Measurements from ENCODE around the gene PARD6G.

DNA sequence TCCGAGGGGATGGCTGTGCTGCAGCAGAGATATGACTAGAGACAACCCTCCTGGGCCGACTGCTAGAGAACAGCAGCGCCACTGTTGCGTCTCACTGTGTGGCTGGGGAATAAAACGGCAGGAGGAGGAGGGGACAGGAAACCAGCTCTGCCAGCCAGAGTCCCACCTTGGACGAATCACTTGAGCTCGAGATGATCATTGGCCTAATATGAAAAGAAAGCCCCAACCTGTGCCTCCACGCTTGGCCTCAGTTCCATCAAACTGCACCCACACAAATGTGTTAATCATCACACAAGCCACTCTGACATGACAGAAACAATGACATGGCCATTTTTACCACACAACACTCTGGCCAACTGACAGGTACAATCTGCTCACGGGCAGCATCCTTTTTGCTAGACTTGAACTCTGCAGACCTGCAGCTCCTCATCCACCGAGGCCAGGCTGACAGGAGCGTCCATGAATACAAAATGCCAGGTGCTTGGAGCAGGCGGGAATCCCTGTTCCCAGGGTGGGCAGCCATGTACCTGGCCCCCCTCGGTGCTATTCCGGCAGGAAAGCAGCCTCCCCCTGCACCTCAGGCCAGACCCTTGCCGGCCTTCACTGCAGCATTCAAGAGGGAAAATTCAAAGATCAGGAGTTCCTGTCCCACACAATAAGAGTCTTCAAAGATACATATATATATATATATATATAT, 52.3 kb downstream of the PARD6G start:
- TF ChIP-seq CTCF (IDR thresholded peaks at IDR 0.05; ENCODE audit: control extremely low read depth in 1 of 3, insufficient read depth in 1 of 3, low read depth in 1 of 3, low read length in 3 of 3): no peak
- no peak for TF ChIP-seq CHD2 (IDR thresholded peaks at IDR 0.05; ENCODE audit: low read length)
- TF ChIP-seq ZNF274 (IDR thresholded peaks at IDR 0.05; ENCODE audit: borderline replicate concordance, extremely low read depth, low read length): no peak
- TF ChIP-seq EZH2 (IDR thresholded peaks at IDR 0.05; ENCODE audit: low read depth, low read length, severe bottlenecking): no peak
- TF ChIP-seq TAF1 (IDR thresholded peaks at IDR 0.05; ENCODE audit: low read depth, low read length): no peak
- TF ChIP-seq POLR2A (IDR thresholded peaks at IDR 0.05; ENCODE audit: control extremely low read depth in 1 of 2, low read depth in 2 of 2, low read length in 2 of 2): no peak
- no peak for TF ChIP-seq SUZ12 (IDR thresholded peaks at IDR 0.05; ENCODE audit: low read length)

Data from H1 (cell line).